GM19023 (cell line): ENCODE data around the gene HOXD11.

Experiments
- ATAC-seq: cut with Tn5 transposase; IDR thresholded peaks from one replicate; pipeline ENCODE4 v1.9.1; 2021; ENCODE audit warnings: mild to moderate bottlenecking, moderate library complexity; ENCODE audit not compliant: unreplicated experiment

Gene HOXD11

GRCh38 chr2:176147210-176147799 is 40.2 kb downstream of the HOXD11 start:
- no peak for ATAC-seq

- no peak for ATAC-seq
These were observed 40.9 kb downstream of the HOXD11 start for GRCh38 chr2:176147800-176148496.

GRCh38 chr2:176148751-176149421 is 41.8 kb downstream of the HOXD11 start:
- ATAC-seq: no peak

GRCh38 chr2:176149481-176149938 is 42.4 kb downstream of the HOXD11 start:
- ATAC-seq: no peak

DNA sequence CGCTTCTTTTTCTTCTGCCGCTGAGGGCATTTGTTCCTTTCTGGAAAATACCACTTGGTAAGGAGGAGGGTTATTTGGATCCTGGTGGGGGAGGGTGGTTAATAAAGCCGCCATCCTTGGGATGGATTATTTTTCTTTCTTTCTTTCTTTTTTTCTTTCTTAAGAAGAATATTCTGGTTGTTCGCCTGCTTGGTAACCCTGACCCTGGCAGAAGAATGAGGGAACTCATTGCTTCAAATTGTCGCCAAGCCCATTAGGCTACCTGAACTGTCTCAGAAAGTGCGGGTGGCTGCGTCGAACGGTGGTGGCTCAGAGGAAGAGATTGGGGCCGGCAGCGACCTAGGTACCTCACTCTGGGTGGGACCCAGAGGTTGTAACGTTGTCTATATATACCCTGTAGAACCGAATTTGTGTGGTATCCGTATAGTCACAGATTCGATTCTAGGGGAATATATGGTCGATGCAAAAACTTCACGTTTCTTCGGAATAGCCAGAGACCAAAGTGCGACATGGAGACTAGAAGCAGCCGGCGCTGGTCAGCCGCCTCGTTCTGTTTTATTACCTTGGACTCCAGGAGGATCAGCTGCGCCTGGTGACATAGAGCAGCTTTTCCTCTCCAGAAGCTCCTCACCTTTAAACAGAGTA is 43.0 kb downstream of the HOXD11 start:
- ATAC-seq: no peak

DNA sequence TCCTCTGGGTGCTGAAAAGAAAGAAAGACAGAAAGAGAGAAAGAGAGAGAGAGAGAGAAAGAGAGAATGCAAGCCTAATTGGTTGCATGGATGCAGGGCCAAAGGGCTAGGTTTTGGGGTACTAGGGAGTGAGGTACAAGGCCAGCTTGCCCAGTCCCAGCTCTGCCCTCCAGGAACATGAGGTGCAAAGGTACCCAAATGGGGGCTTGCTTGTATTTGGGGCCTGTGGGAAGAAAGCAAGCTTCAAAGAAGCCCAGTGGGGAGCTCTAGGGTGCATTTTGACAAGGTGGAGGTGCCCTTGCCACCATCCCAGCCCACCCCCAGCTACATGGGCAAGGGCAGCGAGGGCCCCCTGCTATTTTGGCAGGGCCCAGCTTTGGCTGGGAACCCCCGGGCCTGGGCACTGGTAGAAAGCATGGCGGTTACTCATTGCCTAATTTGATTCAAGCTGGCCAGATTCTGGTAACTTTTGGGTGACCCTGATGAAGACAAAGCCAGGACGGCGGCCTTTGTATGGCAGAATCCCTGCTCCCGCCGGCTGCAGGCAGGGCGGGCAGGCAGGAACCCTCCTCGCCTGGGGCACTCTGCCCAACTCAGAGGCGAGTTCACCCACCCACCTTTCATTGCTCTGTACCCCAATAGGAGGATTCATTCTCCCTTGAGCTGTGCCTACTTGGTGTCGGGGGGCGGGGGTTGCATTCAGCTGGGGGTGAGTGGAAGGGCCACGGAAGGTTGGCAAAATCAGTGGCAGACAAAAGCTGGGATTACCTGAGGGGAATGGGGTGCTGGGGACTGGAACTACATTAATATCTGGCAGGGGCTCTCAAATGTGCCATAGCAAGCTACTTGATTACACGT is 43.7 kb downstream of the HOXD11 start:
- no peak for ATAC-seq

- no peak for ATAC-seq
These were observed 44.6 kb downstream of the HOXD11 start, which contains the start of gene HOXD4 for GRCh38 chr2:176151442-176152287. HOXD4 (plus strand) TSS chr2:176151550; CDS start chr2:176151634, 84 bp downstream.

- ATAC-seq: no peak
These were observed 45.5 kb downstream of the HOXD11 start for GRCh38 chr2:176152350-176153181.

DNA sequence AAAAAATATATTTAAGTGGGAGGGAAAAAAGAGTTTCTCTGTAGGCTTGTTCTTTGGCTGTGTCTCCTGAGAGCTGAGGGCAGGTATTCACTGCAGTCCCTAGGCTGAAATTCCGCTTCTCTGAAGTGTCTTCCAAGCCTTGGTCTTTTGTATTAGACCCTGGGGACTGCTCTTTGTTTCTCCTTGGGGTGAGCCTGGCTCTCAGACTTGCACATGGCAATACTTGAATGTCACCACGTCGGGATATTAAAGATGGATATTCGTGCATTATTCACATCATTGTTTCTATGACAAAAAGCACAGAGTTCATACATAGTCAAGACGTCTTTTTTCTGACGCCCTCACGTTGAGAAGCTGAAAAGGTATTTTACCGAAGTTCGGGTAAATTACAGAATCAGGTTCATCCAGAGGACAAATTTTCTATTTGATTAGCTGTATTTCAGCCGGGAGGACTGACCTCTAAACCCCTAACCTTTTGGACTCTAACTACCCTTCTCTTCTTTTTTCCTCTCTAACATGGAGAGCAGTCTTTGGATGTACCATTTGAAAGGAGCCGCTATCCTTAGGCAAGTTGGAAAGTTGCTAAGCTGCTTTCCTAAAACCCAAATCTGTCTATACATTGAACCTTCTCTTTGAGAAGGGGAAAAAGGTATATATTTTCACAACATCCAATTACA is 47.6 kb downstream of the HOXD11 start:
- ATAC-seq: no peak

DNA sequence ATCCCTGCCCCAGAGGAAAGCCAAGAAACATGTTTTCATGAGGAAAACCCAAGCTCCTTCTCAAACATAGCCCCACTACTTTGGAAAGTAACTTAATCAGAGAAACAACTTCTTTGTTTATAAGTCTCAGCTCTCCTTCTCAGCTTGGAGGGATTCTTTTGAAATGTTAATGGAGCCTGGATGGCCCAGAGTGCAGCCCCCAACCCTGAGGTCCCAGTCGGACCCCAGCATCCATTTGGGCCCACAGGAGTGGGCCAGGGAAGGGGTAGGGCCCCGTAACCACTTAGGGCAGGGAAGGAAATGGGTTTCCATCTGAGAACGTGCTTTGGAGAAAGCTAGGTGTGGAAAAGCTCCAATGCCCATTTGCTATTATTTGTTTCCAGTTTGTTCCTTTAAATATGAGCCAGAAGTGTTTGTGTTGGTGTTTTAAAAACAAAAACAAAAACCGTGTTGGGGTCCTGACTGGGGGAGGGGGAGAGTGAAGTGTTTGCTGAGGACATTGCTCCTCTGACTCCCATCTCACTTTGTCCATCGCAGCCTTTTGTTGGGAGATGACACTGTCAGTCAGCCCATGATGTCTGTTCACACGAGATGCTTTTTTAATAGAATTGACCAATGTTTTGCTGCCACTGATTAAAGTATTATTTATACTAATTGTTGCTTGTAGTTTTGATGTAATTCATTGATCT is 48.4 kb downstream of the HOXD11 start:
- ATAC-seq: no peak

DNA sequence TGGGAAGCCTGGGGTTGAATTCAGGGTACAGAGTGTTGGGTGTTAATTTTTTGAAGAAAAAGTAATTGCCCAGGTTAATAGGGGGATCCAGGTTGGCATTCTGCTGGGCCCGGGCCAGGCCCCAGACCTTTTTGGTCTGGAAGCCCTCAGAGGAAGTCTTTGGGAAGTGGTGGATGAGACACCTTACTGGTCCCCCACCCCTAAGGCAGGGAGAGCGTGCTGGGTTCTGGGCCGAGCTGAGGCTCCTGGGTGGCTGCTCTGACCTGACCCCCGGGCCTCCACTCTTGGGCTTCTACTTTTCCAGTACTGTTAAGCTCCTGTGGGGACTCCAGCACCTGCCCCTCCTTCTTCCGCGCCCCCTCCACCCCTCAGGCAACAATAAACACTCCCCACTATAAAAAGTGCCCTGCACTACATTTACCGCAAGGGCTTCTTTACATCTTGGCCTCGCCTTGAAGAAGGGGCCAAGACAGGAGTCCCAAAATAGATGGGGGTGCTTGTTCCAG is 49.3 kb downstream of the HOXD11 start:
- ATAC-seq: no peak

- no peak for ATAC-seq
These were observed 49.9 kb downstream of the HOXD11 start, which contains the start of gene HOXD3 for GRCh38 chr2:176156807-176157498. HOXD3 (plus strand) TSS chr2:176157307; CDS start chr2:176169115, 11,808 bp downstream.

DNA sequence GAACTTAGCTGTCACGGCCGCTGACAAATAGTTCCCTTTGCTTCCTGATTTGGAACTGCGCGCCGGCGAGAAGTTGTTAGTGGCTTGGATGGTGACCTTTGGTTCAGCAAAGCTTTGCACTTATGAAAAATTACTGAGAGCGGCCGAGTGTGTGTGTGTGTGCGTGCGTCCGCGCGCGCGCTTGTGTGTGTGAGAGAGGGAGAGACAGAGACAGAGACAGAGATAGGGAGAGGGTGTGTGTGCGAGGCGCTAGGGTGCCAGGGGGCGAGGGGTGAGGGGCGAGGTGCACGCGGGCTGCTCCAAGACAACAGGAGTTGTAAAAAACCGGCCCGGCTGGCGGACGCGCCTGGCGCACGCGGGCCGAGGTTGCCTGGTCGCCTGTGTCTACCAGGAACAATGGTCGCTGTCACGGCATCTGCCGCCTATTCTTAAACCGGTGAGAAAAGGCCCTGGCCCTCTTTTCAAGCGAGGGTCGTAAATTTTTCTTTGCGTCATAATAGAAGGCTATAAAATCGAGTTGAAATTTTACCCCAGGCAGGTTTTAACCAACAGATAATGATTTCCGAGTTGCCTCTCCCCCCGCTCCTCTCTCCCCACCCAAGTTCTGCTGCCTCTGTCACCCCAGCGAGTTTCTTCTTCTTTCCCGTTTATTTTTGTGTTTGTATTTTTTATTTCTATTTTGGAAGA is 50.6 kb downstream of the HOXD11 start:
- no peak for ATAC-seq

DNA sequence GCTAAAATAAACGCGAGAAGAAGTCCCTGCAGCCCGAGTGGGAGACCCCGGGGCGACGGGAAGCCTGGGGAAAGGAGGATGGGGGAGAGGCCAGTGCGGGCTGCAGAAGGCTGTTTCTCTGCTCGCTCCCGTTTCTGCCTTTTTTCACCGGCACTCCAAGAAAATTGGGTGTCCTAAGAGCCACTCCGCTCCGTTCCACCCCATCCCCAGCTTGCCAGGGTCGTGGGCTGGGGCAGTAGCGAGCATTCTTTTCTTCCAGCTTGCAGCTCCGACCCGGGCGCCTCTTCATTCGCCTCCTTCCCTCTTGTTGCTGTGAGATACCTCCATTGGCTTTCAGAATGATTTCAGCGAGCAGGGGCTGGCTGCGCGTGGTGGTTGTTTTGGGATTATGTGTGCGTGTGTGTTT is 51.1 kb downstream of the HOXD11 start:
- ATAC-seq: no peak

DNA sequence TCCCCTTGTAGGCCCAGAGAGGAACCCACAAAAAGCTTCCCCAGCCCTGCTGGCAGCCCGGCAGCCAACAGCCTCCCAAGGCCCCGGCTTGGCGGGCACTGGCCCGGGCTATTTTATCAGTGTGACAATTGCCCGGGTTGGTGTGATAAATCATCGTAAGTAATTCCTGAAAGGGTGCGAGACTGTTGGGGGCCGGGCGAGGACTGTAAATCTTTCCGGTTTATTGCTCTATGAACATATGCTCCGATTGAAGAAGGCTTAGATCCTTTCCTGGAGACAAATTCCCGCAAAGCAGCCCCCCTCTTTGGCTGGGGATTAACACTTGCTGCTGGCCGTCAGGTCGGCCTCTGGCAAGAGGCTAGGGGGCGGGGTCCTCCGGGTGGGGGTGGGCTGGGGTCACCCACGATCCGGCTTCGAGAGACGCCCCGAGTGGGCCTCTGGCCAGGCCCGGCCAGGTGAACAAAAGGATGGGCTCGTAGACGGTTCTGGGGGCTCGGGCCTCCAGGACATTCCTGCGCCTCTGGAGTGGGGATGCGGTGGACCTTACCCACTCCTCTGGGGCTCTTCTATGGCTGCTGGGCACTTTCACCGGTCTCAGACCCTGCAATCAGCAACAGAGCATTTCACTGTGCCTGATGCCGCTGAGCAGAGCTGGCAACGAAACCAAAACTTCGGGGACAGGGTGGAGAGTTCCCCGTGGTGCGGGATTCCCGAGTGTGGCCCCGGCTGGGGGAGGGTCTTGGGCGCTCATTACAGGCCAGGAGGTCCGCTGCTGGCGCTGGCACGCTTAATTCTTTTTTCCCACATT is 52.0 kb downstream of the HOXD11 start:
- no peak for ATAC-seq
